ENCODE data around the gene TOM1L2. TPM values are rescaled to one million over a fixed set of nuclear protein-coding genes. Genes with fewer than 3 reads are reported as not detected.

The TOM1L2 gene
- total and polyA plus RNA-seq, 4 experiments from 2014 or later = 1.6 to 63.1 (median 35.7) TPM

GRCh38 chr17:17859909-17860765 is 112.1 kb downstream of the TOM1L2 start:
- no peak overlapping the region for H3K27ac ChIP-seq (ENCODE audit: low read depth, low read length)
- H3K4me3 ChIP-seq (ENCODE audit: low read length in 2 of 2) = no peak overlapping the region
- peaks cover 11 to 44% (median 22%) of the 10 kb centered on the region in 4 donors for H3K4me1 Mint-ChIP-seq
- no peak overlapping the region for H3K4me3 Mint-ChIP-seq
- H3K27ac Mint-ChIP-seq = peak overlapping the region in 3 of 7 donors; percentile 25 to 56 (median 29)
- peaks cover 0 to 2% (median 0%) of the 10 kb centered on the region in 8 donors for H3K9me3 Mint-ChIP-seq
- H3K27me3 Mint-ChIP-seq = no peaks in the 10 kb centered on the region
- no peaks in the 10 kb centered on the region for H3K9me3 ChIP-seq (ENCODE audit: control insufficient read depth in 1 of 2, low read length in 2 of 2)
- ChIA-PET POLR2A (ENCODE audit: partially characterized antibody) (interaction anchor here (1.0 to 1.1 kb wide), 3 partner anchors 11 to 177 kb away, joined by 3 to 5 read pairs (median 5); partner anchors contain the start of gene SREBF1), CTCF (ENCODE audit: partially characterized antibody) (interaction anchor here (1.0 to 17.6 kb wide), 11 partner anchors 9 to 181 kb away, joined by 3 to 234 read pairs (median 7); partner anchors contain the start of genes RAI1 and SREBF1)
- H3K4me1 ChIP-seq (ENCODE audit: insufficient read depth, low read length) = peaks cover 22% of the 10 kb centered on the region
- DNase-seq = peak; percentile 61 to 75 (median 69)
- H3K36me3 ChIP-seq (ENCODE audit: insufficient read depth, low read length) = no peaks in the 10 kb centered on the region
- H3K27me3 ChIP-seq (ENCODE audit: insufficient read depth, low read length) = no peaks in the 10 kb centered on the region
- intact Hi-C loops (cut with micrococcal nuclease) = loop anchor here (1.0 to 2.0 kb wide), 4 partner anchors 19 to 179 kb away; partner anchors contain the start of gene RAI1
- H3K36me3 Mint-ChIP-seq = peaks cover 0 to 2% of the 10 kb centered on the region in 2 donors

GRCh38 chr17:17857496-17857895 is 114.7 kb downstream of the TOM1L2 start:
- ChIA-PET POLR2A (ENCODE audit: partially characterized antibody) (interaction anchor here (1.6 kb wide), 1 partner anchor 21 kb away, joined by 4 read pairs; no protein-coding TSS in a partner anchor), CTCF (ENCODE audit: partially characterized antibody) (interaction anchor here (1.3 to 17.6 kb wide), 2 partner anchors 9 to 46 kb away, joined by 3 to 234 read pairs; no protein-coding TSS in a partner anchor)
- Histone ChIP-seq H3K4me3 (ENCODE audit: low read length in 2 of 2) (no peak overlapping the region), H3K27me3 (ENCODE audit: insufficient read depth, low read length) (no peaks in the 10 kb centered on the region), H3K9me3 (ENCODE audit: control insufficient read depth in 1 of 2, low read length in 2 of 2) (no peaks in the 10 kb centered on the region), H3K27ac (ENCODE audit: low read depth, low read length) (no peak overlapping the region), H3K4me1 (ENCODE audit: insufficient read depth, low read length) (peaks cover 11% of the 10 kb centered on the region), H3K36me3 (ENCODE audit: insufficient read depth, low read length) (no peaks in the 10 kb centered on the region)
- Mint-ChIP-seq H3K27ac (peak overlapping the region in 2 of 7 donors; percentile 42 to 76), H3K4me3 (no peak overlapping the region), H3K36me3 (peaks cover 0 to 2% of the 10 kb centered on the region in 2 donors), H3K9me3 (peaks cover 0 to 2% (median 0%) of the 10 kb centered on the region in 8 donors), H3K27me3 (no peaks in the 10 kb centered on the region), H3K4me1 (peaks cover 6 to 23% (median 12%) of the 10 kb centered on the region in 4 donors)
- DNase-seq = no peak
- intact Hi-C loops (cut with micrococcal nuclease) = no loop called here

DNA sequence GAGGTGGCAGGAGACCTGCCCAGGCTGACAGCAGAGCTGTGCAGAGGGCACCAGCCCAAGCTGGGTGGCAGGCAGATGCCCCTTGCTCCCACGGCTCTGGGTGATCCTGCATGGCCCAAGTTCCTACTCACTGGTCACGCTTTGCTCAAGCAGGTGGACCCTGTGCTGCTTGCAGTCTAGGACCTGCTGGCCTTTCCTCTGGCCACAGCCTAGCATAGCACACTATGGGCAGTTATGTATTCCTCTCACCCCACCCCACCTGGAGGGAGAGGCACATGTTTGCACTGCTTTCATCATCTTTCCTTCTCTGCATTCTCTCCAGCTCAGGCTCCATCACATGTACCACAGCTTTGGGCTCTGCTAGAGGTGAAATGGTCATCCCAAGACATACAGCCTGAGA is 115.8 kb downstream of the TOM1L2 start:
- Mint-ChIP-seq H3K27me3 (no peaks in the 10 kb centered on the region), H3K4me1 (peaks cover 4 to 26% (median 14%) of the 10 kb centered on the region in 4 donors), H3K27ac (peak overlapping the region in 1 of 7 donors; percentile 42), H3K9me3 (peaks cover 0 to 2% (median 0%) of the 10 kb centered on the region in 8 donors), H3K4me3 (no peak overlapping the region), H3K36me3 (peaks cover 0 to 2% of the 10 kb centered on the region in 2 donors)
- no peak for DNase-seq
- no peak overlapping the region for H3K27ac ChIP-seq (ENCODE audit: low read depth, low read length)
- peaks cover 20% of the 10 kb centered on the region for H3K4me1 ChIP-seq (ENCODE audit: insufficient read depth, low read length)
- ChIA-PET CTCF (ENCODE audit: partially characterized antibody) (interaction anchor here (17.6 kb wide), 1 partner anchor 45 kb away, joined by 234 read pairs; no protein-coding TSS in a partner anchor), POLR2A (ENCODE audit: partially characterized antibody) (interaction anchor here (1.1 kb wide), 1 partner anchor 20 kb away, joined by 3 read pairs; the partner anchor contains the start of gene SREBF1)
- intact Hi-C loops (cut with micrococcal nuclease) = no loop called here
- no peak overlapping the region for H3K4me3 ChIP-seq (ENCODE audit: low read length in 2 of 2)
- H3K27me3 ChIP-seq (ENCODE audit: insufficient read depth, low read length) = no peaks in the 10 kb centered on the region
- no peaks in the 10 kb centered on the region for H3K9me3 ChIP-seq (ENCODE audit: control insufficient read depth in 1 of 2, low read length in 2 of 2)
- no peaks in the 10 kb centered on the region for H3K36me3 ChIP-seq (ENCODE audit: insufficient read depth, low read length)

DNA sequence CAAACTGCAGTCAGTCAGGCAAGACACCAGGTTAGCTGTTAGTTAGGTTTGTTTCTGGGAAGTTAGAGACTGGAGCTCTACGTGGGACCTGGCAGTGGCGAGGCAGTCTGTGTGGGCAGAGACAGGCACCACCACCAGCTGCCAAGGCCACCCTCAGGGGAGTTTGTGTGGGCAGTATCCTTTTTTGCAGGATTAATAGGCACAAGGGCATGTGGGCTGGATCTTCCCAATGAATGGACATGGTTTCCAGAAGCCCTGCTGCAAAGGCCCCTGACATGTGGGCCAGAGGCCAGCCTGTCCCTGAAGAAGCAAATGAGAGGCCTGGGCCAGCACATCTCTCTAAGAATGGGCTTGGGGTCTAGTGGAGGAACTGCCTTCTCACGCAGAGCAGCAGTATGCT is 116.2 kb downstream of the TOM1L2 start:
- ChIA-PET CTCF (ENCODE audit: partially characterized antibody) (interaction anchor here (0.7 to 17.6 kb wide), 2 partner anchors 10 to 45 kb away, joined by 3 to 234 read pairs; no protein-coding TSS in a partner anchor), POLR2A (ENCODE audit: partially characterized antibody) (interaction anchor here (1.1 to 1.5 kb wide), 2 partner anchors 20 to 117 kb away, joined by 3 read pairs; partner anchors contain the start of genes DRC3, SREBF1 and TOM1L2)
- H3K27ac Mint-ChIP-seq = peak overlapping the region in 2 of 7 donors; percentile 29 to 35
- H3K27me3 Mint-ChIP-seq = no peaks in the 10 kb centered on the region
- Histone ChIP-seq H3K4me3 (ENCODE audit: low read length in 2 of 2) (no peak overlapping the region), H3K4me1 (ENCODE audit: insufficient read depth, low read length) (peaks cover 25% of the 10 kb centered on the region), H3K27me3 (ENCODE audit: insufficient read depth, low read length) (no peaks in the 10 kb centered on the region), H3K36me3 (ENCODE audit: insufficient read depth, low read length) (no peaks in the 10 kb centered on the region), H3K9me3 (ENCODE audit: control insufficient read depth in 1 of 2, low read length in 2 of 2) (no peaks in the 10 kb centered on the region), H3K27ac (ENCODE audit: low read depth, low read length) (no peak overlapping the region)
- no peak overlapping the region for H3K4me3 Mint-ChIP-seq
- DNase-seq = no peak
- peaks cover 0 to 2% of the 10 kb centered on the region in 2 donors for H3K36me3 Mint-ChIP-seq
- H3K9me3 Mint-ChIP-seq = peaks cover 0 to 2% (median 0%) of the 10 kb centered on the region in 8 donors
- intact Hi-C loops (cut with micrococcal nuclease) = no loop called here
- peaks cover 3 to 30% (median 18%) of the 10 kb centered on the region in 4 donors for H3K4me1 Mint-ChIP-seq

GRCh38 chr17:17853811-17854447 is 118.3 kb downstream of the TOM1L2 start:
- POLR2A ChIA-PET (ENCODE audit: partially characterized antibody) = interaction anchor here (0.7 to 1.3 kb wide), 3 partner anchors 13 to 174 kb away, joined by 3 read pairs; no protein-coding TSS in a partner anchor
- intact Hi-C loops (cut with micrococcal nuclease) = no loop called here
- Mint-ChIP-seq H3K4me3 (no peak overlapping the region), H3K9me3 (peaks cover 0 to 2% (median 0%) of the 10 kb centered on the region in 8 donors), H3K4me1 (peaks cover 19 to 40% (median 36%) of the 10 kb centered on the region in 4 donors), H3K27ac (peak overlapping the region in 6 of 7 donors; percentile 12 to 75 (median 26)), H3K36me3 (peaks cover 0 to 2% of the 10 kb centered on the region in 2 donors), H3K27me3 (no peaks in the 10 kb centered on the region)
- Histone ChIP-seq H3K27ac (ENCODE audit: low read depth, low read length) (no peak overlapping the region), H3K4me3 (ENCODE audit: low read length in 2 of 2) (no peak overlapping the region), H3K4me1 (ENCODE audit: insufficient read depth, low read length) (peaks cover 37% of the 10 kb centered on the region), H3K36me3 (ENCODE audit: insufficient read depth, low read length) (no peaks in the 10 kb centered on the region), H3K27me3 (ENCODE audit: insufficient read depth, low read length) (no peaks in the 10 kb centered on the region), H3K9me3 (ENCODE audit: control insufficient read depth in 1 of 2, low read length in 2 of 2) (no peaks in the 10 kb centered on the region)
- DNase-seq = no peak
- CTCF ChIA-PET (ENCODE audit: partially characterized antibody) = interaction anchor here (0.9 to 17.6 kb wide), 5 partner anchors 8 to 174 kb away, joined by 3 to 234 read pairs (median 3); no protein-coding TSS in a partner anchor

- DNase-seq = no peak
- intact Hi-C loops (cut with micrococcal nuclease) = no loop called here
- Mint-ChIP-seq H3K27ac (peak overlapping the region in 4 of 7 donors; percentile 18 to 72 (median 34)), H3K36me3 (peaks cover 0 to 2% of the 10 kb centered on the region in 2 donors), H3K9me3 (peaks cover 0 to 2% (median 0%) of the 10 kb centered on the region in 8 donors), H3K27me3 (no peaks in the 10 kb centered on the region), H3K4me1 (peaks cover 25 to 50% (median 44%) of the 10 kb centered on the region in 4 donors), H3K4me3 (no peak overlapping the region)
- H3K36me3 ChIP-seq (ENCODE audit: insufficient read depth, low read length) = no peaks in the 10 kb centered on the region
- H3K4me1 ChIP-seq (ENCODE audit: insufficient read depth, low read length) = peaks cover 47% of the 10 kb centered on the region
- H3K27ac ChIP-seq (ENCODE audit: low read depth, low read length) = no peak overlapping the region
- ChIA-PET POLR2A (ENCODE audit: partially characterized antibody) (no interaction called here), CTCF (ENCODE audit: partially characterized antibody) (interaction anchor here (1.1 to 17.6 kb wide), 2 partner anchors 17 to 42 kb away, joined by 3 to 234 read pairs; no protein-coding TSS in a partner anchor)
- H3K27me3 ChIP-seq (ENCODE audit: insufficient read depth, low read length) = no peaks in the 10 kb centered on the region
- no peaks in the 10 kb centered on the region for H3K9me3 ChIP-seq (ENCODE audit: control insufficient read depth in 1 of 2, low read length in 2 of 2)
- no peak overlapping the region for H3K4me3 ChIP-seq (ENCODE audit: low read length in 2 of 2)
These were observed 119.3 kb downstream of the TOM1L2 start for GRCh38 chr17:17852930-17853329.

Data from CD4-positive, alpha-beta memory T cell (primary cell).